ENCODE data around the gene AGTPBP1.

The AGTPBP1 gene

DNA sequence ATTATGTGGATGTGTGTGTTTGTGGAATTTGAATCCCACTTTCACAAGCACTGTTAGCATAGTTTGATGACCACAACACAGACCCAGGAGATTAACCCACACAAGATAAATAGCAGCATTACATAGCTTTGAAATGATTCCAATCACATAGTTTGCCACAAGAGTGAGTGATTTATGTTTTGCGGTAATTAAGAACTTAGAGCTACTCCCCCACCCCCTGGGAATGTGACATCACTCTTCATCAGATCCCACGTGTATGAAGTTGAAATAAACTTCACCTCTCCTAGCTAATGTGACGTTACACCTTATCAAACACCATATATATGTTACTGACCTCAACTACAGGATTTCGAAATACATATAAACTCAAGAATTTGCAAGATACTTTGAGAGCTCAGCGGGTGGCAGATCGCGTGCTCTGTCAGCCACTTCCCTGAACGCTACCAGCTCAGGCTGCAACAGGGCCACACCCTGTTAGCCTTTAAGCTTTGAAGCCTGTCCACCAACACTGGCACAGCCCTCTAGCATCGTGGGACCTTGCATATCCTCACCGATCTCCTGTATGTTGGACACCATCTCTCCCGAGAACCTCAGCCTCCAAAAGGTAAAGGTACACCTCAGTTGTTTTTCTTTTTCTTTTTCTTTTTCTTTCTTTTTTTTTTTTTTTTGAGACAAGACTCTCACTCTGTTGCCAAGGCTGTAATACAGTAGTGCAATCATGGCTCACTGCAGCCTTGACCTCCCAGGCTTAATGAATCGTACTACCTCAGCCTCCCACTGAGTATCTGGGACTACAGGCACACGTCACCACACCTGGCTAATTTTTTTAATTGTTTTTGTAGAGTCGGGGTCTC lies 1.7 kb upstream of the AGTPBP1 start:
- Histone ChIP-seq H3K4me3 (ENCODE audit: low read length in 2 of 2) (no peak overlapping the region), H3K9ac (ENCODE audit: low read length in 2 of 2) (no peak overlapping the region), H3K27ac (ENCODE audit: low read length) (no peak overlapping the region), H3K9me3 (ENCODE audit: control insufficient read depth in 2 of 2, low read length in 2 of 2) (no peaks in the 10 kb centered on the region), H3K4me1 (ENCODE audit: control insufficient read depth, insufficient read depth, low read length) (peaks cover 5% of the 10 kb centered on the region), H3K27me3 (ENCODE audit: control insufficient read depth in 1 of 2, insufficient read depth in 2 of 2, low read length in 2 of 2) (peaks cover 2 to 5% of the 10 kb centered on the region in 2 donors), H3K36me3 (ENCODE audit: control insufficient read depth in 2 of 2, insufficient read depth in 2 of 2, low read length in 2 of 2) (no peaks in the 10 kb centered on the region)

DNA sequence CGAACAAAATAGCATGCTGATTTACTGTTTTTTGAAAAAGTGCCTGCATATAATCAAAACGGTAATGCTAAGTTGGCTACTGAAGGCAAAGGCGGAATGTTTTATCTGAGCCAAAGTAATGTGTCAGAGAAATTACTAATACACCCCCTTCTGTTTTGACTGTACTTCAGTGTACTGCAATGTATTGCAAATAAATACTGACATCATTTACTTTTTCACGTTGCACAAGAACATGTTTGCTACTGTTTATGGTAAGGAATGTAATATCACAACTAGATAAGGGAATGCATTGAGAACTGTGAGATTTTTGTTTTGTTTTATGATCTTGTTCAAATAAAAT lies 813 bp upstream of the AGTPBP1 start:
- peak overlapping the region; percentile 80 to 83 for H3K4me3 ChIP-seq (ENCODE audit: low read length in 2 of 2)
- peak overlapping the region; percentile 46 for H3K27ac ChIP-seq (ENCODE audit: low read length)

DNA sequence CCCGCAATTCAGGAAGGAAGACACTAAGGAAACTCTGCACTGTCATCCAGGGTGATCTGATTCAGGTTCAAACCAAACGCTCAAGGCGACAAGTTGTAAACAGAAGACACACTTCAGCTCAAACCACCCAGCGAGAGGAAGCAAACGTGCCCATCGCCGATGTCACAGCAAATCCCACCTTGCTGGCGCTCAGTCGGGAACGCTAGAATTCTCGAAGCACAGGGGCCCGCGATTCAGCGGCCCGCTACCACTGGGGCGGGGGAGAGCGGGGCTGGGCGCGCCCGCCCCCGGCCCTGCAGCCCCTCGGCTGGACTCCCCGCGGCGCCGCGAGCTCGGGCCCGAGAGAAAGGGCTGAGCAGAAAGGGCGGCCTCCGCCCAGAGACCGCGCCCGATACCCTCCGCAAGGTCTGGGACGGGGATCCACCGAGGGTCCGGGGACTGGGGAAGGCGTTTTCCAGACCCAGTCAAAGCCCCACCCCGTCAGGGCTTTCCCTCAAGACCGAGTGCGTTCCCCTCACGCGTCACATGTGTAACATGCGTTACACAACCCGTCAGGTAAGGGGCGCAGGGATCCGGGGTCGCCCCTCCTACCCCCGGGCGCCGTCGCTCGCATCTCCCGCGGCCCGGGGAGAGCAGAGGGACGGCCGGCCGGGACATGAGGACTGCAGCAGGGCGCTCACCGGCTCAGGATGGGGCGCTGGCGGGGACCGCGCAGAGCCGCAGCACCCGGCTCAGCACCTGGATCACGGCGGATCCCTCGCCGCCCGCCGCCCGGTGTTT lies 469 bp downstream of the AGTPBP1 start:
- peak overlapping the region; percentile 55 to 96 for H3K4me3 ChIP-seq (ENCODE audit: low read length in 2 of 2)
- H3K9me3 ChIP-seq (ENCODE audit: control insufficient read depth in 2 of 2, low read length in 2 of 2) = no peaks in the 10 kb centered on the region
- peak overlapping the region; percentile 46 for H3K27ac ChIP-seq (ENCODE audit: low read length)
- H3K9ac ChIP-seq (ENCODE audit: low read length in 2 of 2) = peak overlapping the region; percentile 52 to 71
- no peaks in the 10 kb centered on the region for H3K36me3 ChIP-seq (ENCODE audit: control insufficient read depth in 2 of 2, insufficient read depth in 2 of 2, low read length in 2 of 2)
- H3K4me1 ChIP-seq (ENCODE audit: control insufficient read depth, insufficient read depth, low read length) = peaks cover 5% of the 10 kb centered on the region
- H3K27me3 ChIP-seq (ENCODE audit: control insufficient read depth in 1 of 2, insufficient read depth in 2 of 2, low read length in 2 of 2) = peaks cover 2 to 5% of the 10 kb centered on the region in 2 donors

More for the DNA sequence above, 813 bp upstream of the AGTPBP1 start:
- Histone ChIP-seq H3K9me3 (ENCODE audit: control insufficient read depth in 2 of 2, low read length in 2 of 2) (no peaks in the 10 kb centered on the region), H3K27me3 (ENCODE audit: control insufficient read depth in 1 of 2, insufficient read depth in 2 of 2, low read length in 2 of 2) (peaks cover 2 to 5% of the 10 kb centered on the region in 2 donors), H3K9ac (ENCODE audit: low read length in 2 of 2) (peak overlapping the region; percentile 78 to 83), H3K4me1 (ENCODE audit: control insufficient read depth, insufficient read depth, low read length) (peaks cover 5% of the 10 kb centered on the region), H3K36me3 (ENCODE audit: control insufficient read depth in 2 of 2, insufficient read depth in 2 of 2, low read length in 2 of 2) (no peaks in the 10 kb centered on the region)

DNA sequence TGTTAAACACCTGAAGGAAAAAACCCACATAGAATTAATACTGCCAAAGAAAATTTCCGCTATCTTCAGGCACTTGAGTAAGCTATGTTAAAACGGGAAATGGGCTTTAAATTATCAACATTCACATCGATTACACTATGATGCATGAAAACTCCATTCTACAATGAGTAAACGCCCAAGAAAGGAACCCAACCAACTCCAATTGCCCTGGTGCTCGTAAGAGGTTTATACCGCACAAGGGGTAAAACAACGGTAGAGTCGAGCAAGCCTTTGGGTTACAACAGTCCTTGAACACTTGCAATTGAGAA lies 1.0 kb downstream of the AGTPBP1 start:
- H3K36me3 ChIP-seq (ENCODE audit: control insufficient read depth in 2 of 2, insufficient read depth in 2 of 2, low read length in 2 of 2) = no peaks in the 10 kb centered on the region
- H3K27ac ChIP-seq (ENCODE audit: low read length) = peak overlapping the region; percentile 46
- H3K9me3 ChIP-seq (ENCODE audit: control insufficient read depth in 2 of 2, low read length in 2 of 2) = no peaks in the 10 kb centered on the region
- H3K27me3 ChIP-seq (ENCODE audit: control insufficient read depth in 1 of 2, insufficient read depth in 2 of 2, low read length in 2 of 2) = peaks cover 2 to 5% of the 10 kb centered on the region in 2 donors
- H3K9ac ChIP-seq (ENCODE audit: low read length in 2 of 2) = peak overlapping the region; percentile 52 to 71
- H3K4me3 ChIP-seq (ENCODE audit: low read length in 2 of 2) = peak overlapping the region; percentile 55 to 96
- H3K4me1 ChIP-seq (ENCODE audit: control insufficient read depth, insufficient read depth, low read length) = peaks cover 5% of the 10 kb centered on the region

DNA sequence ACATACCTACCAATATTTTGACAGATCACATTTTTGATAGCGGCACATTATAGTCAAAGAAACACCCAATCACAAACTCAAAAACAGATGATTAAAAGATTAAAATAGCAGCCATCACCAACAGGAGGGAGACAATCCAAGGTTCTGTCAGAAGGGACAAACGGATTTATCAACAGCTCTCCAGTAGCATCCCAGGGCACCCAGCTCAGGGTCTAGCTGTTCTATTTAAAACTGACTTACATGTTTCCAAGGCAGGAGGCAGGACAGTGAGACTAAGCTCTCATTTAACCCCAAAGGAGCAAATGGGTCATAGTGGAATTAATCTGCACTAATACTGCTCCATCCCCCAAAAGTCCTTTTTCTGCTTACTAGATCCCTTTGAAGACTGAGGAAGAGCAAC lies 3.2 kb downstream of the AGTPBP1 start:
- Histone ChIP-seq H3K36me3 (ENCODE audit: control insufficient read depth in 2 of 2, insufficient read depth in 2 of 2, low read length in 2 of 2) (no peaks in the 10 kb centered on the region), H3K27ac (ENCODE audit: low read length) (no peak overlapping the region), H3K4me1 (ENCODE audit: control insufficient read depth, insufficient read depth, low read length) (peaks cover 5% of the 10 kb centered on the region), H3K4me3 (ENCODE audit: low read length in 2 of 2) (no peak overlapping the region), H3K9ac (ENCODE audit: low read length in 2 of 2) (no peak overlapping the region), H3K9me3 (ENCODE audit: control insufficient read depth in 2 of 2, low read length in 2 of 2) (no peaks in the 10 kb centered on the region), H3K27me3 (ENCODE audit: control insufficient read depth in 1 of 2, insufficient read depth in 2 of 2, low read length in 2 of 2) (no peaks in the 10 kb centered on the region)

DNA sequence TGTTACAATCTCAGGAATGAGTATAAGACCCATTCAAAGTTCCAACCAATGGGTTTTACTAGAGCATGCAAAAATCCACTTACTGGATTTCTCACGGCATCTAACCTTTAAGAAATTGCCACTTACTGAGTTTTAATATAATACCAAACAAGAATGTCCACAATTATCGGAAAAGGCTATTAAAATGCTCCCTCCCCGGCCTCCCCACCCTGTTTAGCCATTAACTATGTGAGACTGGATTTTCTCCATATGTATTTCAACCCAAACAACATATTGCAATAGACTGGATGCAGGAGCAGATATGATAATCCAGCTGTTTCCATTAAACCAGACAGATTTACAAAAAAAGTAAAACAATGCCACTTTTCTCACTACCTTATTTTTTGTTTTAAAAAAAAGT lies 4.1 kb downstream of the AGTPBP1 start:
- no peak overlapping the region for H3K4me3 ChIP-seq (ENCODE audit: low read length in 2 of 2)
- no peaks in the 10 kb centered on the region for H3K27me3 ChIP-seq (ENCODE audit: control insufficient read depth in 1 of 2, insufficient read depth in 2 of 2, low read length in 2 of 2)
- no peaks in the 10 kb centered on the region for H3K9me3 ChIP-seq (ENCODE audit: control insufficient read depth in 2 of 2, low read length in 2 of 2)
- H3K36me3 ChIP-seq (ENCODE audit: control insufficient read depth in 2 of 2, insufficient read depth in 2 of 2, low read length in 2 of 2) = no peaks in the 10 kb centered on the region
- no peak overlapping the region for H3K27ac ChIP-seq (ENCODE audit: low read length)
- peaks cover 5% of the 10 kb centered on the region for H3K4me1 ChIP-seq (ENCODE audit: control insufficient read depth, insufficient read depth, low read length)
- no peak overlapping the region for H3K9ac ChIP-seq (ENCODE audit: low read length in 2 of 2)

DNA sequence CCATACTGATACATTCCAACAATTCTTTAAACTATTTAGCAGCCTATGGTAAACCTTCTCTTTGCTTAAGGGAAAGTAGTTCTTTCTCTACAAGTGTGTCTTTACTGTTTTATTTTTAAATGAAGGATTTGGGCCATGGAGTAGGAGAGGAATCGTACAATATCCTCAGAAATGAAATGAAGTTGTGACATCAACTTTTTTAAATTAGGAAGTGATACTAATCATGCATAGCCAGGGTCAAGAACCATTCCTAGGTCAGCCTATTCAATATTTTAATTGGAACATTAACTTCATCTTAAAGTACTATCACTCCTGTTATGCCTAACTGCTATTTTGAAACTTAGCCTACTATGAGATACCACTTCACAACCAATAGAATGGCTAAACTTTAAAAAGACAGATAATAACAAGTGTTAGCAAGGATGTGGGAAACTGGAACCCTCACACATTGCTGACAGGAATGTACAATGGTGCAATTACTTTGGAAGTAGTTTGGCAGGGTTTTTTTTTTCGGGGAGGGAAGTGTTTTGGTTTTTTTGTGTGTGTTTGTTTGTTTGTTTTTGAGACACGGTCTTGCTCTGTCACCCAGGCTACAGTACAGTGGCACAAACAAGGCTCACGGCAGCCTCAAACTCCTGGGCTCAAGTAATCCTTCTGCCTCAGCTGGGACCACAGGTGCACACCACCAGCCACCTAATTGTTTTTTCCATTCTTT lies 10.7 kb downstream of the AGTPBP1 start:
- Histone ChIP-seq H3K9me3 (ENCODE audit: control insufficient read depth in 2 of 2, low read length in 2 of 2) (no peaks in the 10 kb centered on the region), H3K27me3 (ENCODE audit: control insufficient read depth in 1 of 2, insufficient read depth in 2 of 2, low read length in 2 of 2) (no peaks in the 10 kb centered on the region), H3K4me3 (ENCODE audit: low read length in 2 of 2) (no peak overlapping the region), H3K27ac (ENCODE audit: low read length) (no peak overlapping the region), H3K36me3 (ENCODE audit: control insufficient read depth in 2 of 2, insufficient read depth in 2 of 2, low read length in 2 of 2) (no peaks in the 10 kb centered on the region), H3K9ac (ENCODE audit: low read length in 2 of 2) (no peak overlapping the region), H3K4me1 (ENCODE audit: control insufficient read depth, insufficient read depth, low read length) (no peaks in the 10 kb centered on the region)

DNA sequence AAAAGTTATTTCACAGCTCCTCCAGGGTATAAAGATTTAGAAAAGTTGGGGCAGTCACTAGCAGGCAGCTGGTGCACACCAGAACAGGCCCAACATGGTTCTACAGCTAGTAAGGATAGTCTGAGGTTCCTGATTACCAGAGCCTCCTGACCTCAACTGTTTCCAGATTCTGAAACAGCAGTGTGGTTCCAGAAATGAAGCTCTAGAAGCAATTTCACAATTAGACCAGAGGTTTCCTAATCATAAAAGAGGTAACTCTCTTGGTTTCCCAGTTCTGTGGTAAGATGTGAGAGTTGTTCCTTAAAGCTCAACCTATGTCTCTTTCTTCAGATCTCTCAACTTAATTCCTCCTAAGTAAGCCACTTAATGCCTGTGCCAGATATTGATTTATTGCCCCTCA lies 11.9 kb downstream of the AGTPBP1 start:
- Histone ChIP-seq H3K9me3 (ENCODE audit: control insufficient read depth in 2 of 2, low read length in 2 of 2) (no peaks in the 10 kb centered on the region), H3K36me3 (ENCODE audit: control insufficient read depth in 2 of 2, insufficient read depth in 2 of 2, low read length in 2 of 2) (no peaks in the 10 kb centered on the region), H3K27me3 (ENCODE audit: control insufficient read depth in 1 of 2, insufficient read depth in 2 of 2, low read length in 2 of 2) (no peaks in the 10 kb centered on the region), H3K4me1 (ENCODE audit: control insufficient read depth, insufficient read depth, low read length) (no peaks in the 10 kb centered on the region), H3K27ac (ENCODE audit: low read length) (no peak overlapping the region), H3K9ac (ENCODE audit: low read length in 2 of 2) (no peak overlapping the region), H3K4me3 (ENCODE audit: low read length in 2 of 2) (no peak overlapping the region)

DNA sequence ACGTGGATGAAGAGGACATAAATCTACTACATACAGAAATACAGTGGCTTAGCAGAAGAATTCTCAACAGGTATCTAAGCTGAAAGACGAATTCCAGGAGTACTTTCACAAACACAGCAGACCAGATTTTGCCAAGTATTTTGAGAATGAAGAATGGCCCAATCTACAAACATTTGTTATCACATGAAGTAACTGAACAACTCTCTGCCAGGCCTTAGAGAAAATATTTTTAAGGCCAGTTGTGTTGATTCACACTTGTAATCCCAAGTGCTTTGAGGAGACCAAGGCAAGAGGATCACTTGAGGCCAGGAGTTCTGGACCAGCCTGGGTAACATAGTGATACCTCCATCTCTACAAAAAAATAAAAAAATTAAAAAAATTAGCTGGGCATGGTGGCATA lies 14.3 kb downstream of the AGTPBP1 start:
- Histone ChIP-seq H3K9ac (ENCODE audit: low read length in 2 of 2) (no peak overlapping the region), H3K27ac (ENCODE audit: low read length) (no peak overlapping the region), H3K27me3 (ENCODE audit: control insufficient read depth in 1 of 2, insufficient read depth in 2 of 2, low read length in 2 of 2) (no peaks in the 10 kb centered on the region), H3K4me1 (ENCODE audit: control insufficient read depth, insufficient read depth, low read length) (no peaks in the 10 kb centered on the region), H3K4me3 (ENCODE audit: low read length in 2 of 2) (no peak overlapping the region), H3K9me3 (ENCODE audit: control insufficient read depth in 2 of 2, low read length in 2 of 2) (no peaks in the 10 kb centered on the region), H3K36me3 (ENCODE audit: control insufficient read depth in 2 of 2, insufficient read depth in 2 of 2, low read length in 2 of 2) (no peaks in the 10 kb centered on the region)

DNA sequence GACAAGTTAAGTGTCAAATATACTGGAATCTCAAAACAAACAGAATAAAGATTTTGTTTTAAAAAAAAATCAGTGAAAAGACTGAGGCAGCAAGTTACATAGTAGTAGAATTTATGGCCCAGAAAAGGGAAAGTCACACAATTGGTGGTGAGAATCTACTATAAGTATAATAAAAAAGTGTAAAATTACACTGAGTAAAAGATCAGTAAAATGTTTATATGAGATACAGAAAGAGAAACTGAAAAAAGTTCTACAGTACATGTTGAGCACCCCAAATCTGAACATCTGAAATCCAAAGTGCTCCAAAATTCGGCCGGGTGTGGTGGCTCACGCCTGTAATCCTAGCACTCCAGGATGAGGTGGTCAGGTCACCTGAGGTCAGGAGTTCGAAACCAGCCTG lies 15.0 kb downstream of the AGTPBP1 start:
- no peaks in the 10 kb centered on the region for H3K4me1 ChIP-seq (ENCODE audit: control insufficient read depth, insufficient read depth, low read length)

More for the DNA sequence above, 15.0 kb downstream of the AGTPBP1 start:
- Histone ChIP-seq H3K9me3 (ENCODE audit: control insufficient read depth in 2 of 2, low read length in 2 of 2) (no peaks in the 10 kb centered on the region), H3K36me3 (ENCODE audit: control insufficient read depth in 2 of 2, insufficient read depth in 2 of 2, low read length in 2 of 2) (no peaks in the 10 kb centered on the region), H3K4me3 (ENCODE audit: low read length in 2 of 2) (no peak overlapping the region), H3K9ac (ENCODE audit: low read length in 2 of 2) (no peak overlapping the region), H3K27ac (ENCODE audit: low read length) (no peak overlapping the region), H3K27me3 (ENCODE audit: control insufficient read depth in 1 of 2, insufficient read depth in 2 of 2, low read length in 2 of 2) (no peaks in the 10 kb centered on the region)
